ENCODE results near the gene MRPL36. TPM values are rescaled to one million over a fixed set of nuclear protein-coding genes. Genes with fewer than 3 reads are reported as not detected.

MRPL36 gene
- total and polyA plus RNA-seq, 9 of the 15 experiments (the other 6 are each of a cell fraction or from before 2014, with no cell fraction given) = 78.3 to 557 (median 124) TPM

DNA sequence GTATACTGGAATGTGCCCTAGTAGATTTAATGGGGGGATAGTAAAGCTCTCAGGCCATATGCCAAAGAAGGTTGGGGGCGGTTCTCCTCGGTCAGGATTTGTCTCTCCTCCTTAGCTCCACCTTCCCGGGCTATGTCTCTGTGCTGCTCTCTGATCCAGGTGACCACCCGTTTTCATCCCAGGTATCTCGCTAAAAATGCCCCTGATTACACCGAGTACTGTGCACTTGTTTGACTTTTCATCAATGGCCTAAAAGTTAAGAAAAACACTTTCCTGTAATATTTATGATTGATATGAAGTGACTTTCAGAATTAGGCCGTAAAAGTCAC is 2.3 kb upstream of the MRPL36 start (continued):
- TF ChIP-seq ATF4 (CRISPR knock-in tag; IDR thresholded peaks at IDR 0.05) (0 out of 2 replicates have a peak, but pooled peaks have one; percentile 21), POLR2AphosphoS2 (IDR thresholded peaks at IDR 0.05; ENCODE audit: low read length) (no peak), SETDB1 (IDR thresholded peaks at IDR 0.05; ENCODE audit: low read length) (no peak), KHSRP (IDR thresholded peaks at IDR 0.05) (no peak), POU5F1 (IDR thresholded peaks at IDR 0.05; ENCODE audit: borderline replicate concordance, low read depth, low read length, partially characterized antibody) (no peak)

DNA sequence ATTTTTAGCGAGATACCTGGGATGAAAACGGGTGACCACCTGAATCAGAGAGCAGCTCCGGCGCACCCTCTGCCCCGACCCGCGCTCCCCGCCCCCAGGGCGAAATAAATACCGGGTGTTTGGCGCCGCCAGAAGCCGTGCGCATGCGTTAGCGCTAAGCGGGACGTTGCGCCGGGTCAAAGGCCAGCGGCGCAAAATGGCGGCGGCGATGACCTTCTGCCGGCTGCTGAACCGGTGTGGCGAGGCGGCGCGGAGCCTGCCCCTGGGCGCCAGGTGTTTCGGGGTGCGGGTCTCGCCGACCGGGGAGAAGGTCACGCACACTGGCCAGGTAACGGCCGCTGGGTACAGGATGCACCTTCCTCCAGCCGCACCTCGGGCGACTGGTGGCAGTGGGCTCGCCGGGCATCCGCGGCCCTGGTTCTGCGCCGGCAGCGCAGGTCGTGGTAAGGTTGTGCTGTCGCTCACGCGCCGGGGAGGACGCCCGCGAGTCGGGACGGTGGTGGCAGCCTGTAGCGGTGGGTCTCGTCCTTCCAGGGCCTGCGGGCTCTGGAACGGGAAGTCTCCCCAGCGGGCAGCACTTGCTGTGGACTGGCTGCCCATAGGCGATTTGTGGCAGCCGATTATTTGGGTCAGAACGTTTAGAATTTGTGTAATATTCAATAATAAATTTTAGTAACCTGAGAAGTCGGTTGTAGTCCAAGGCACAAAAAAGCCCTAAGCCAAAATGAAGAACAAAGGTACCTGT is 1.8 kb upstream of the MRPL36 start, which contains the start of gene NDUFS6:
Gene NDUFS6 (plus strand): TSS at position 186 of the 745 bp plus-strand sequence. CDS start 11 bp downstream, at position 197.
- peaks cover 89% of the 10 kb centered on the region for H3K79me2 ChIP-seq (ENCODE audit: control insufficient read depth, insufficient read depth, low read length)
- ChIA-PET CTCF (ENCODE audit: low intra/inter-chr PET ratio) (no interaction called here), POLR2A (interaction anchor here (0.6 to 1.7 kb wide), 5 partner anchors 9 to 345 kb away, joined by 3 to 4 read pairs (median 4); no protein-coding TSS in a partner anchor)
- peaks cover 4% of the 10 kb centered on the region; the same call in 1 of the 2 replicates for H4K20me1 ChIP-seq (replicated peaks; ENCODE audit: control insufficient read depth, insufficient read depth, low read length)
- ATAC-seq (peak; percentile 77), DNase-seq (ENCODE audit: extremely low read depth in 1 of 4, low spot score in 3 of 4) (peak; percentile 78 to 93 (median 84)), FAIRE-seq (no peak)
- no peaks in the 10 kb centered on the region for H3K9me3 ChIP-seq (replicated peaks; ENCODE audit: control insufficient read depth, insufficient read depth, low read depth, low read length)
- H3K9ac ChIP-seq (ENCODE audit: insufficient read depth in 1 of 2, low read depth in 2 of 2, low read length in 2 of 2) = peak within 1 kb of the TSS; percentile 98 to 99
- no peaks in the 10 kb centered on the region for H3K9me1 ChIP-seq (ENCODE audit: control insufficient read depth, insufficient read depth, low read length)
- no peaks in the 10 kb centered on the region for H3K27me3 ChIP-seq (ENCODE audit: control insufficient read depth in 2 of 2, insufficient read depth in 2 of 2, low read length in 2 of 2)
- peak within 1 kb of the TSS; percentile 95 for H2AFZ ChIP-seq (ENCODE audit: low read depth, low read length)
- peak within 1 kb of the TSS; percentile 95 for H3K4me2 ChIP-seq (ENCODE audit: insufficient read depth, low read length)
- H3K4me1 ChIP-seq (replicated peaks in 1 of 2; ENCODE audit: control insufficient read depth in 2 of 2, insufficient read depth in 2 of 2, low read length in 2 of 2) = peaks cover 5 to 37% of the 10 kb centered on the region in 2 experiments; a peak in 3 of 5 replicates
- peak within 1 kb of the TSS; percentile 99 for H3K4me3 ChIP-seq
- in situ Hi-C loops (cut with MboI) = no loop called here
- peaks cover 70% of the 10 kb centered on the region for H3K36me3 ChIP-seq (ENCODE audit: control insufficient read depth, insufficient read depth, low read length)
- intact Hi-C loops (cut with micrococcal nuclease) = no loop called here
- H3K27ac ChIP-seq (ENCODE audit: extremely low read depth, low read depth, low read length) = peak within 1 kb of the TSS; percentile 98
- under 1% methylated on average over 59 of the region's 69 CpGs for WGBS (ENCODE audit: insufficient coverage, low coverage, missing lambda C conversion rate)
- BruUV-seq (replicated peaks) = no TSS peak
- TF ChIP-seq ZNF583 (CRISPR knock-in tag; IDR thresholded peaks at IDR 0.05) (0 out of 2 replicates have a peak, but pooled peaks have one; percentile 10), EHMT2 (IDR thresholded peaks at IDR 0.05) (no peak), USF1 (CRISPR knock-in tag; IDR thresholded peaks at IDR 0.05) (no peak), ARID3A (IDR thresholded peaks at IDR 0.05; ENCODE audit: borderline replicate concordance, low read depth, low read length) (no peak), HCFC1 (IDR thresholded peaks at IDR 0.05; ENCODE audit: low read depth, low read length) (peak; percentile 68), CHD1 (IDR thresholded peaks at IDR 0.05; ENCODE audit: low read length) (peak; percentile 96), FOXJ3 (CRISPR knock-in tag; IDR thresholded peaks at IDR 0.05) (no peak), SRSF3 (IDR thresholded peaks at IDR 0.05; ENCODE audit: insufficient read depth, low read length) (0 out of 2 replicates have a peak, but pooled peaks have one; percentile 75), HSF4 (CRISPR knock-in tag; IDR thresholded peaks at IDR 0.05; ENCODE audit: borderline replicate concordance) (no peak), MNT (conservative IDR thresholded peaks at IDR 0.05) (peak; percentile 61 to 82; a peak in 3 of 4 replicates), CXXC5 (CRISPR knock-in tag; IDR thresholded peaks at IDR 0.05) (peak; percentile 90)

Measured in K562 (cell line).